ENCODE data around the gene MTHFD1L.

MTHFD1L gene

DNA sequence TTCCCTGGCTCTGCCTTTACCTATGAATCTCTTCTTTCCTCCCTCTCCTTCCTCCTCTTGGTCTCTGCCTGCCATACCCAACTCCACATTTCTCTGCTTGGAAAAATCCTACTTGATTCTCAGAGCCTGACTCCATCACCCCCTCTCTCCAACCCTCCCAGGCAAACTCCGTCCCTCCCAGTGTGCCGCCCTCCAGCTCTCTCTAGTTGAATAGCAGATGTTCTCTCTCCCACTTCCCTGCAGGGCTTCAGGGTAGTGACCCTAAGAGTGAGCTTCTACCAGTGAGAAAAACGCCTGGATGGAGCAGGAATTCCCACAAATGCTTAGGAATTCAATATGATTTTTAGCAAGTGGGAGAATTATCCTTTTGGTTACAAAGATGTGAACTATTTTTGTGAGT, 141.6 kb downstream of the MTHFD1L start:
- TF ChIP-seq, protein P1, sequence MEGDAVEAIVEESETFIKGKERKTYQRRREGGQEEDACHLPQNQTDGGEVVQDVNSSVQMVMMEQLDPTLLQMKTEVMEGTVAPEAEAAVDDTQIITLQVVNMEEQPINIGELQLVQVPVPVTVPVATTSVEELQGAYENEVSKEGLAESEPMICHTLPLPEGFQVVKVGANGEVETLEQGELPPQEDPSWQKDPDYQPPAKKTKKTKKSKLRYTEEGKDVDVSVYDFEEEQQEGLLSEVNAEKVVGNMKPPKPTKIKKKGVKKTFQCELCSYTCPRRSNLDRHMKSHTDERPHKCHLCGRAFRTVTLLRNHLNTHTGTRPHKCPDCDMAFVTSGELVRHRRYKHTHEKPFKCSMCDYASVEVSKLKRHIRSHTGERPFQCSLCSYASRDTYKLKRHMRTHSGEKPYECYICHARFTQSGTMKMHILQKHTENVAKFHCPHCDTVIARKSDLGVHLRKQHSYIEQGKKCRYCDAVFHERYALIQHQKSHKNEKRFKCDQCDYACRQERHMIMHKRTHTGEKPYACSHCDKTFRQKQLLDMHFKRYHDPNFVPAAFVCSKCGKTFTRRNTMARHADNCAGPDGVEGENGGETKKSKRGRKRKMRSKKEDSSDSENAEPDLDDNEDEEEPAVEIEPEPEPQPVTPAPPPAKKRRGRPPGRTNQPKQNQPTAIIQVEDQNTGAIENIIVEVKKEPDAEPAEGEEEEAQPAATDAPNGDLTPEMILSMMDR (IDR thresholded peaks at IDR 0.05; ENCODE audit: low read depth, low read length), result no peak
- no peak for DNase-seq (ENCODE audit: low read depth in 2 of 2)
- no peak overlapping the region for H3K4me3 ChIP-seq (replicated peaks in 1 of 2; ENCODE audit: low read depth in 2 of 2, low read length in 2 of 2)

GRCh38 chr6:151007922-151008321, 142.4 kb downstream of the MTHFD1L start:
- TF ChIP-seq, protein P1 (IDR thresholded peaks at IDR 0.05; ENCODE audit: low read depth, low read length), result no peak
- H3K4me3 ChIP-seq (replicated peaks in 1 of 2; ENCODE audit: low read depth in 2 of 2, low read length in 2 of 2), result no peak overlapping the region
- peak in 1 of 2 donors; percentile 22 for DNase-seq (ENCODE audit: low read depth in 2 of 2)

GRCh38 chr6:151008425-151008824, 142.9 kb downstream of the MTHFD1L start:
- TF ChIP-seq, protein P1 (IDR thresholded peaks at IDR 0.05; ENCODE audit: low read depth, low read length), result no peak
- DNase-seq (ENCODE audit: low read depth in 2 of 2), result no peak
- H3K4me3 ChIP-seq (replicated peaks in 1 of 2; ENCODE audit: low read depth in 2 of 2, low read length in 2 of 2), result no peak overlapping the region

DNA sequence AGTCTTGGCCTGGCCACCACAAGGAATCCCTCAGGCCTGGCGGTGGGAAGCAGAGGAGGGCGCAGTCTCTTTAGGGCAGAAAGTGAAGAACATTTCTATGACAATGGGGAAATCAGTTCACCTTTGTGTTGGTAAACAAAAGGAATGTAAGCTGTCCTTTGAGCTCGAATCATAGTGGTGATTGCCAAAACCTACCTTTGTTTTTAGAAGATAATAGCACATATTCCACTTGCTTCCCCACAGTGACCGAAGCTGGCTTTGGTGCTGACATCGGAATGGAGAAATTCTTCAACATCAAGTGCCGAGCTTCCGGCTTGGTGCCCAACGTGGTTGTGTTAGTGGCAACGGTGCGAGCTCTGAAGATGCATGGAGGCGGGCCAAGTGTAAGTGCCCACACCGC, 144.1 kb downstream of the MTHFD1L start:
- TF ChIP-seq, protein P1 (IDR thresholded peaks at IDR 0.05; ENCODE audit: low read depth, low read length), result no peak
- no peak for DNase-seq (ENCODE audit: low read depth in 2 of 2)
- no peak overlapping the region for H3K4me3 ChIP-seq (replicated peaks in 1 of 2; ENCODE audit: low read depth in 2 of 2, low read length in 2 of 2)

DNA sequence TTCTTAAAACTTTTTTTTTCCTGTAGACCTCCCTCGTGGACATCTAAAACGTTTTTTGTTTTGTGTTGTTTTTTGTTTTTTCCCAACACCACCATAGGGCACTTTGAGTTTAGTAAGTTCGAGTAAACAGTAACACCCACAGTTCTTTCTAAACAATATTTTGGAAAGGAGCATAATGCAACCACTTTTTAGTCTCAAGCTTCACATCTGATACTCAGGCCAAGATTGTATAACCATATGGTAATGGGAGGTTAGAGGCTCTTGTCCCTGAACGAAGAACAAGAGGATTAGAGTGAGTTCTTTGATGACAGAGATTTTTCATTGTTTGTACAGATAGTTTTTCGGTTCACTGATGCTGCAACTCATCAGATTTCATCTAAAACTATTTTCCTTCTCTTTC, 144.6 kb downstream of the MTHFD1L start:
- no peak for DNase-seq (ENCODE audit: low read depth in 2 of 2)
- TF ChIP-seq, protein P1 (IDR thresholded peaks at IDR 0.05; ENCODE audit: low read depth, low read length), result no peak

GRCh38 chr6:151012321-151013294, 147.1 kb downstream of the MTHFD1L start:
- DNase-seq (ENCODE audit: low read depth in 2 of 2), result peak; percentile 27 to 64
- no peak overlapping the region for H3K4me3 ChIP-seq (replicated peaks in 1 of 2; ENCODE audit: low read depth in 2 of 2, low read length in 2 of 2)
- TF ChIP-seq, protein P1 (IDR thresholded peaks at IDR 0.05; ENCODE audit: low read depth, low read length), result no peak

More for the DNA sequence above, 144.6 kb downstream of the MTHFD1L start:
- no peak overlapping the region for H3K4me3 ChIP-seq (replicated peaks in 1 of 2; ENCODE audit: low read depth in 2 of 2, low read length in 2 of 2)
